Spleen (tissue), 7 donors: ENCODE measurements around the gene PLEKHJ1.

Experiments used
- POLR2A ChIP-seq, 3 donors: fragments of 450-650 bp; IDR thresholded peaks; one replicate each; pipeline ENCODE4 v1.5.1; 2017; ENCODE audit warnings: antibody characterized with exemption in 3 of 3, mild to moderate bottlenecking in 1 of 3
- POLR2AphosphoS5 ChIP-seq, 3 donors: sonication (generic); formaldehyde crosslinking; IDR thresholded peaks; one replicate each; pipeline ENCODE4 v1.5.1; 2017; ENCODE audit warnings: antibody characterized with exemption in 3 of 3
- TF ChIP-seq, protein P1 (sequence below), 11 experiments: fragments of 200-600 bp in 7 of 11; fragments of 450-650 bp in 4 of 11; sonication (generic) in 4 of 11; IDR thresholded peaks in 8 of 11; conservative IDR thresholded peaks in 3 of 11; 1 replicate in 7 of 11; 2 replicates in 4 of 11; pipeline versions ENCODE4 v1.4.0 to v1.8.0; 2016 to 2021; ENCODE audit warnings: antibody characterized with exemption in 11 of 11, inconsistent platforms in 4 of 11, mild to moderate bottlenecking in 1 of 11
- donor health status: DM: no; HTN: no; CAD: no; lungs with moderate emphysema.
- donor health status: DM: no; HTN: no; CAD: no.
- donor health status: DM: no; HTN: no; CAD: no.

DNA sequence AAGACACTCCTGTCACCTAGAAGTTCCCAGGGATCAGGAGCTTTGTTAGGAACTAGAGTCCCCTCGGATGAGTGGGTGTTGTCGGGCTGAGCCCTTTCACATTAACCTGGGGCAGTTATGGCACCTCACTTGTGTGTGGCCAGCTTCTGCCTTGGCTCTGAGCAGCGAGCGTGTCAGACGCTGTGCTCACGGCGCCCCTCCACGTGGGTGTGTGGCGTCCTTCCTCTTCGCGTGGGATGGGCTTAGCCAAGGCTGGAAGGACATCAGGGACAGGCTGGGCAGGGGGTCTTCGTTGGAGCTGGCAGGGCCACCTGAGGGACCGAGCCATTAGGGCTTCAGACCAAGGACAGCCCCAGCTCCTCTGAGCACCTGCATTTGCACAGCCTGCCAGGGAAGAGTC is 49.0 kb downstream of the PLEKHJ1 start:
- TF ChIP-seq, protein P1, sequence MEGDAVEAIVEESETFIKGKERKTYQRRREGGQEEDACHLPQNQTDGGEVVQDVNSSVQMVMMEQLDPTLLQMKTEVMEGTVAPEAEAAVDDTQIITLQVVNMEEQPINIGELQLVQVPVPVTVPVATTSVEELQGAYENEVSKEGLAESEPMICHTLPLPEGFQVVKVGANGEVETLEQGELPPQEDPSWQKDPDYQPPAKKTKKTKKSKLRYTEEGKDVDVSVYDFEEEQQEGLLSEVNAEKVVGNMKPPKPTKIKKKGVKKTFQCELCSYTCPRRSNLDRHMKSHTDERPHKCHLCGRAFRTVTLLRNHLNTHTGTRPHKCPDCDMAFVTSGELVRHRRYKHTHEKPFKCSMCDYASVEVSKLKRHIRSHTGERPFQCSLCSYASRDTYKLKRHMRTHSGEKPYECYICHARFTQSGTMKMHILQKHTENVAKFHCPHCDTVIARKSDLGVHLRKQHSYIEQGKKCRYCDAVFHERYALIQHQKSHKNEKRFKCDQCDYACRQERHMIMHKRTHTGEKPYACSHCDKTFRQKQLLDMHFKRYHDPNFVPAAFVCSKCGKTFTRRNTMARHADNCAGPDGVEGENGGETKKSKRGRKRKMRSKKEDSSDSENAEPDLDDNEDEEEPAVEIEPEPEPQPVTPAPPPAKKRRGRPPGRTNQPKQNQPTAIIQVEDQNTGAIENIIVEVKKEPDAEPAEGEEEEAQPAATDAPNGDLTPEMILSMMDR (IDR thresholded peaks at IDR 0.05 in 8 of 11, conservative IDR thresholded peaks at IDR 0.05 in 3 of 11), result no peak
- TF ChIP-seq POLR2AphosphoS5 (IDR thresholded peaks at IDR 0.05), result peak in 1 of 3 donors; percentile 12
- TF ChIP-seq POLR2A (IDR thresholded peaks at IDR 0.05), result no peak
